Measurements from ENCODE around the gene VWA8. TPM values are rescaled to one million over a fixed set of nuclear protein-coding genes. Genes with fewer than 3 reads are reported as not detected.

Gene VWA8
- total RNA-seq, 2 experiments from 2014 or later, result 26.3 to 27.5 TPM

DNA sequence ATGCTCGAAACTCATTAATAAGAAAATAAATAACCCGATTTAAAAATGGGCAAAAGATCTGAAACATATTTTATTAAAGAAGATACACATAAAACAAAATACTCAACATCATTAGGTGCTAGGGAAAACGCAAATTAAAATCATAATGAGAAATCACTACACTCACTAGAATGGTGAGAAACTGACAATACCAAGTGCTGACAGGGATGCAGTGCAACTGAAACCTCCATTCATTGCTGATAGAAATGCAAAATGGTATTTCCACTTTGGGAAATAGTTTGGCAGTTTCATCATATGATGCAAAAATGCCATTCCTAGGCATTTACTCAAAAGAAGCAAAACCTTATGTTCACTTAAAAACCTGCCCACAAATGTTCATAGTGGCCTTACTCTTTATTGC, 278.1 kb downstream of the VWA8 start:
- Mint-ChIP-seq H3K27ac (no peak overlapping the region), H3K9me3 (no peaks in the 10 kb centered on the region), H3K4me3 (no peak overlapping the region), H3K4me1 (ENCODE audit: low read depth) (peaks cover 14% of the 10 kb centered on the region), H3K36me3 (ENCODE audit: low read depth) (peaks cover 25% of the 10 kb centered on the region), H3K27me3 (no peaks in the 10 kb centered on the region)
- no peak for DNase-seq
- intact Hi-C loops (cut with micrococcal nuclease), result no loop called here
- CTCF ChIA-PET, result no interaction called here
- no peak for TF ChIP-seq CTCF (IDR thresholded peaks at IDR 0.05)
- ATAC-seq, result no peak
- POLR2A ChIA-PET, result no interaction called here

DNA sequence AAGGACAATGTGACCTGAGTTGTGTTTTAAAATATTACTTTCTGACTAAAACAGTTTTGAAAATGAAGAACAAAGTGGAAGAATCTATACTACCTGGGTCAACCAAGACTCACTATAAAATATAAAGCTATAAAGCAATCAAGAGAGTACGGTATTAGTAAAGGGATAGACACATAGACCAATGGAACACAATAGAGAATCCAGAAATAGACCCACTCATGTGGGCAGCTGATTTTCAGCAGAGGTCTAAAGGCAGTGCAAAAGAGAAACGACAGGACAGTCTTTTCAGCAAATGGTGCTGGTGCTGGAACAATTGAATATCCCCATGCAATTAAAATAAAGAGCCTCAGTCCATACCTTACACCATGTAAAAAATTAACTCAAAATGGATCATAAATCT, 278.9 kb downstream of the VWA8 start:
- Mint-ChIP-seq H3K4me1 (ENCODE audit: low read depth) (peaks cover 14% of the 10 kb centered on the region), H3K36me3 (ENCODE audit: low read depth) (peaks cover 26% of the 10 kb centered on the region), H3K4me3 (no peak overlapping the region), H3K27ac (no peak overlapping the region), H3K9me3 (no peaks in the 10 kb centered on the region), H3K27me3 (no peaks in the 10 kb centered on the region)
- TF ChIP-seq CTCF (IDR thresholded peaks at IDR 0.05), result no peak
- CTCF ChIA-PET, result no interaction called here
- ATAC-seq (no peak), DNase-seq (no peak)
- intact Hi-C loops (cut with micrococcal nuclease), result no loop called here
- POLR2A ChIA-PET, result no interaction called here

- intact Hi-C loops (cut with micrococcal nuclease), result no loop called here
- Mint-ChIP-seq H3K27ac (no peak overlapping the region), H3K36me3 (ENCODE audit: low read depth) (peaks cover 27% of the 10 kb centered on the region)
These were observed 279.3 kb downstream of the VWA8 start for GRCh38 chr13:41681587-41681986.

DNA sequence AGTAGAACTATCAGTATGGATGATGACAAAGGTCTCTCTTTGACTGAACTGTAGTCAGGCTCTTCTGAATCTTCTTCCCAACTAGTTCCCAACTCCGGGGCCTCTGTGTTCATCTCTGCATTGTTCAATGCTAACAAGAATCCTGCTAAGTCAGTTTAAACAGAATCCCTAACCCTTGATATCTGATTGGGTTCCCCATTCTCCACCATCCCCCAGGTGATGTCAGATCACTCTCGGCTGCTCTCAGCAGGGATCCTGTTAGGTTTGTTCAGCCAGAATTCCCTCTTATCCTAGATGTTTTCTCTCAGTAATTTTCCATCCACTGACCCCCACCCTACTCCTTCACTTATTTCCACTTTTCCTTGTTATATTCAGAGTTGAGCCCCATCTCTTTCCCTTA, 280.0 kb downstream of the VWA8 start:
- ChIA-PET CTCF (no interaction called here), POLR2A (no interaction called here)
- H3K27ac Mint-ChIP-seq, result no peak overlapping the region
- H3K36me3 Mint-ChIP-seq (ENCODE audit: low read depth), result peaks cover 26% of the 10 kb centered on the region
- TF ChIP-seq CTCF (IDR thresholded peaks at IDR 0.05), result no peak
- DNase-seq (no peak), ATAC-seq (no peak)
- no peak overlapping the region for H3K4me3 Mint-ChIP-seq
- no peaks in the 10 kb centered on the region for H3K27me3 Mint-ChIP-seq
- H3K9me3 Mint-ChIP-seq, result no peaks in the 10 kb centered on the region
- intact Hi-C loops (cut with micrococcal nuclease), result no loop called here
- H3K4me1 Mint-ChIP-seq (ENCODE audit: low read depth), result peaks cover 14% of the 10 kb centered on the region

More at GRCh38 chr13:41681587-41681986, 279.3 kb downstream of the VWA8 start:
- POLR2A ChIA-PET, result no interaction called here
- TF ChIP-seq CTCF (IDR thresholded peaks at IDR 0.05), result no peak
- CTCF ChIA-PET, result no interaction called here
- no peaks in the 10 kb centered on the region for H3K27me3 Mint-ChIP-seq
- no peak overlapping the region for H3K4me3 Mint-ChIP-seq
- no peak for DNase-seq
- H3K9me3 Mint-ChIP-seq, result no peaks in the 10 kb centered on the region
- peaks cover 14% of the 10 kb centered on the region for H3K4me1 Mint-ChIP-seq (ENCODE audit: low read depth)
- no peak for ATAC-seq

DNA sequence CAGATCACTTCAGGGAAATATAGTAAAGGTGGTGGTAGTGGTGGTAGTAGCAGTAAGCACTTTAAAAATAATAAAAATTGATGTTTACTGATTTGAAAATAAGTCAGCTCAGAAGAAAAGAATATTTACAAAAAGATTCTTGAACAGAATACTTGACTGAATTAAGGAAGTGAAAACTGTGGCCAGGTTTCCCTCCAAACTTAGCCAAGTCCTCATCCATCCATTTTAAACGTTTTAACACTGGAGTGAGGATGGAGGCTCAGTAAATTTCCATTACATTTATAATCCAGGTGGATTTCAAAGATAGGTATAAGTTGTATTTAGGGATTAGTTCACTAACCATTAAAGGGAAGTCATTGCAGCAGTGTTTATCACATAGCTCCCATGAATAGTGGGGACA, 282.1 kb downstream of the VWA8 start:
- no peak for DNase-seq
- intact Hi-C loops (cut with micrococcal nuclease), result no loop called here
- Mint-ChIP-seq H3K27me3 (no peaks in the 10 kb centered on the region), H3K4me1 (ENCODE audit: low read depth) (peaks cover 14% of the 10 kb centered on the region), H3K9me3 (no peaks in the 10 kb centered on the region), H3K36me3 (ENCODE audit: low read depth) (peaks cover 18% of the 10 kb centered on the region), H3K4me3 (no peak overlapping the region), H3K27ac (no peak overlapping the region)
- no peak for TF ChIP-seq CTCF (IDR thresholded peaks at IDR 0.05)
- CTCF ChIA-PET, result interaction anchor here (1.3 to 4.1 kb wide), 3 partner anchors 8 to 93 kb away, joined by 5 to 22 read pairs (median 5); no protein-coding TSS in a partner anchor
- POLR2A ChIA-PET, result no interaction called here
- ATAC-seq, result no peak

Measured in activated CD8-positive, alpha-beta T cell treated with anti-CD3 and anti-CD28 coated beads for 36 hours (primary cell).